Right atrium auricular region (tissue), 2 donors: Measurements from ENCODE around the gene IMP4. TPM values are rescaled to one million over a fixed set of nuclear protein-coding genes. Genes with fewer than 3 reads are reported as not detected.

ENCODE experiments used
- DNase-seq: peaks from one replicate; pipeline ENCODE4 v3.0.0-alpha.2; 2019; ENCODE audit warnings: low spot score
- H3K27ac ChIP-seq, 2 donors: fragments of 200-600 bp; sonication (generic); 1 replicate in 1 of 2; 2 replicates in 1 of 2; pipeline ENCODE4 v1.5.1; 2016 to 2019
- H3K27me3 ChIP-seq, 2 donors: fragments of 200-600 bp; sonication (generic); one replicate each; pipeline versions ENCODE4 v1.5.1 to v1.6.0; 2017 to 2019
- H3K36me3 ChIP-seq: fragments of 200-600 bp; sonication (generic); one replicate; pipeline ENCODE4 v1.5.1; 2016
- H3K4me1 ChIP-seq, 2 donors: fragments of 200-600 bp; sonication (generic); one replicate each; pipeline versions ENCODE4 v1.5.1 to v1.6.0; 2017 to 2019
- H3K4me3 ChIP-seq, 2 donors: fragments of 200-600 bp; sonication (generic); 1 replicate in 1 of 2; 2 replicates in 1 of 2; pipeline ENCODE4 v1.5.1; 2017 to 2019; ENCODE audit warnings: mild to moderate bottlenecking in 1 of 2, moderate library complexity in 1 of 2
- H3K9me3 ChIP-seq, 2 donors: fragments of 200-600 bp; sonication (generic); one replicate each; pipeline ENCODE4 v1.5.1; 2019
- total RNA-seq, 2 donors: library from RNA; depleted of rRNA; stranded (reverse); fragments of >200 nt; gene quantifications; one replicate each; pipeline ENCODE4 v1.1.0, GENCODE V29; 2016
- TF ChIP-seq, protein P1 (sequence below), 2 donors: fragments of 200-600 bp; sonication (generic); IDR thresholded peaks; one replicate each; pipeline ENCODE4 v1.5.1; 2019; ENCODE audit warnings: antibody characterized with exemption in 2 of 2

The IMP4 gene, protein sequence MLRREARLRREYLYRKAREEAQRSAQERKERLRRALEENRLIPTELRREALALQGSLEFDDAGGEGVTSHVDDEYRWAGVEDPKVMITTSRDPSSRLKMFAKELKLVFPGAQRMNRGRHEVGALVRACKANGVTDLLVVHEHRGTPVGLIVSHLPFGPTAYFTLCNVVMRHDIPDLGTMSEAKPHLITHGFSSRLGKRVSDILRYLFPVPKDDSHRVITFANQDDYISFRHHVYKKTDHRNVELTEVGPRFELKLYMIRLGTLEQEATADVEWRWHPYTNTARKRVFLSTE
- 10 to 100 TPM; 66.6 to 86.9 TPM for total RNA-seq

DNA sequence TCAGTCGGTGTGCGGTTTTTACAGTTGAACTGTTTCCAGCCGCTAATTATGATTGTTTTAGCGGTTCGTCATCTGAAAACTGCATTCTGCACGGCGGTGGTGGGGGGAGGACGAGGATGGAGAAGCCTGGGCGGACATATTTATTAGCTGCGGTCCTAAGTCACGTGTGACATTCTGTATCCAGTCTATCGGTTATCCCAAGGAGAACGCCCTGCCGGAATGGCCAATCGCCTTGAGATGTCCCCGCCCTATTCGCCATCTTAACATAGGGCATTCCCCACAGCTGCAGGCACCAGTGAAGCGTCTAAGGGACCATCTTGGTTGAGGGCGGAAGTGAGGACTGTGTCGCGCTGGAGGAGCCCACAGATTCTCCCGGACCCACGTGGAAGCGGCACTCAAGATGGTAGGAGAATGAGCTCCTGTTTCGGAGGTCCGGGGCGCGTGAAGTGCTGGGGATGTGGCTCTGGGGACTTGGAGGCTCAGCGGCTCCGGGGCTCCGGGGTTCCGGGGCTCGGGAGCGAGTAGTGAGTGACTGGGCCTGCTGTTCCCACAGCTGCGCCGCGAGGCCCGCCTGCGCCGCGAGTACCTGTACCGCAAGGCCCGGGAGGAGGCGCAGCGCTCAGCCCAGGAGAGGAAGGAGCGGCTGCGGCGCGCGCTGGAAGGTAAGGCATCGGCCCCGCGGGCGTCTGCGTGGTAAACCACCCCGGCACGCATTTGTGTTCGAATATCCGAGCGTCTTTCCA, at the start of gene IMP4:
Gene IMP4 (plus strand): TSS at position 365 of the 743 bp plus-strand sequence. CDS start 36 bp downstream, at position 401.
- DNase-seq = peak; percentile 99
- Histone ChIP-seq H3K4me3 (peak within 1 kb of the TSS; percentile 50 to 75), H3K9me3 (no peaks in the 10 kb centered on the region), H3K4me1 (peaks cover 0 to 21% of the 10 kb centered on the region in 2 donors), H3K27me3 (no peaks in the 10 kb centered on the region), H3K36me3 (peaks cover 44% of the 10 kb centered on the region), H3K27ac (peak within 1 kb of the TSS; percentile 91)
- TF ChIP-seq, protein P1, sequence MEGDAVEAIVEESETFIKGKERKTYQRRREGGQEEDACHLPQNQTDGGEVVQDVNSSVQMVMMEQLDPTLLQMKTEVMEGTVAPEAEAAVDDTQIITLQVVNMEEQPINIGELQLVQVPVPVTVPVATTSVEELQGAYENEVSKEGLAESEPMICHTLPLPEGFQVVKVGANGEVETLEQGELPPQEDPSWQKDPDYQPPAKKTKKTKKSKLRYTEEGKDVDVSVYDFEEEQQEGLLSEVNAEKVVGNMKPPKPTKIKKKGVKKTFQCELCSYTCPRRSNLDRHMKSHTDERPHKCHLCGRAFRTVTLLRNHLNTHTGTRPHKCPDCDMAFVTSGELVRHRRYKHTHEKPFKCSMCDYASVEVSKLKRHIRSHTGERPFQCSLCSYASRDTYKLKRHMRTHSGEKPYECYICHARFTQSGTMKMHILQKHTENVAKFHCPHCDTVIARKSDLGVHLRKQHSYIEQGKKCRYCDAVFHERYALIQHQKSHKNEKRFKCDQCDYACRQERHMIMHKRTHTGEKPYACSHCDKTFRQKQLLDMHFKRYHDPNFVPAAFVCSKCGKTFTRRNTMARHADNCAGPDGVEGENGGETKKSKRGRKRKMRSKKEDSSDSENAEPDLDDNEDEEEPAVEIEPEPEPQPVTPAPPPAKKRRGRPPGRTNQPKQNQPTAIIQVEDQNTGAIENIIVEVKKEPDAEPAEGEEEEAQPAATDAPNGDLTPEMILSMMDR (IDR thresholded peaks at IDR 0.05) = peak in 1 of 2 donors; percentile 51

DNA sequence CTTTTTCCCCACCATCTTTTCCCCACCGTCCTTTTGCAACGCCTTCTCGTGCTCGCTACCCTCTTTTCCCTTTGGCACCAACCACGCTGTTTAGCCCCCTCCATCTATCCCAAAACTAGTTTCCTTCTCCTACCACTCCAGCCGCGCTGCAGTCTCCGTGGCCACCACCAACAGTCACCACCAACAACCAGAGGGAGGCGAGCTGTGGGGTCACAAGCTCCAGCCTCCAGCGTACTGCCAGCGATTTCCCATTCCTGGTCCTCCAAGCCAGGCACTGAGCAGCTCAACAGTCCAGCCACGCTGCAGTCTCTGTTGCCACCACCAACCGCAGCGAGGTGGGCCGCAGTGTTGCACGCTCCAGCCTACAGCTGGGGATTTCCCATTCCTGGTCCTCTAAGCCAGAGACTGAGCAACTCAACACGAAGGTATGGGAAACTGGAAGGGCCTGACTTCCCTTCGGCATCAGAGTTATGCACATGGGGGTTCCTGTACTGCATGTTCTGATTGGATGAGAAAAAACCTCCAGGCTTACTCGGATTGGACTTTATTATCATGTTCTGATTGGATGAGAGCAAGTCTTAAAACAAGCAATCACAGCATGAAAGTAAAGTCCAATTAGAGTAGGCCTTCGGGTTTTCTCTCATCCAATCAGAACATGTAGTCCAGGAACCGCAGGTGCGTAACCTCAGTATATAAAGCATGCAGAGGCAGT, 42.3 kb upstream of the IMP4 start:
- H3K27ac ChIP-seq = no peak overlapping the region
- no peak for DNase-seq
- TF ChIP-seq, protein P1 (IDR thresholded peaks at IDR 0.05) = no peak
- no peaks in the 10 kb centered on the region for H3K9me3 ChIP-seq
- no peak overlapping the region for H3K4me3 ChIP-seq
- no peaks in the 10 kb centered on the region for H3K4me1 ChIP-seq
- H3K36me3 ChIP-seq = no peaks in the 10 kb centered on the region
- no peaks in the 10 kb centered on the region for H3K27me3 ChIP-seq

DNA sequence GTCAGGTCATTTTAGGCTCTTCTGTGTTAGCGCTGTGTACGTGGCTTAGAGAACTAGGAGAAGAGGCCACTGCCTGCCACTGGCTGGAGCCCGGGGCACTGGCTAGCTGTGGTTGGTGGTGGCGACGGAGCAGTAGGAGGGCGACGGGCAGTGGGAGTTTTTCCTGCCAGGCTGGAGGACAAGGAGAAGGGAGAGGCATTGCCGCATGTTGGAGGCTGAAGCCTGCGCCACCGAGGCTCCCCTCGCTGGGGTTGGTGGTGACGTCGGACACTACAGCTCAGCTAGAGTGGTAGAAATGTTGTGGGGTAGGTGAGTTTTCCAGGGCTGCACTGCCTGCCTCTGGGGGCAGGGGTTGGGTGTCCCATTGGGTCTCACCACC, 41.7 kb upstream of the IMP4 start:
- no peak overlapping the region for H3K27ac ChIP-seq
- H3K4me3 ChIP-seq = no peak overlapping the region
- no peak for DNase-seq
- H3K4me1 ChIP-seq = no peaks in the 10 kb centered on the region
- TF ChIP-seq, protein P1 (IDR thresholded peaks at IDR 0.05) = no peak
- no peaks in the 10 kb centered on the region for H3K36me3 ChIP-seq
- H3K27me3 ChIP-seq = no peaks in the 10 kb centered on the region
- H3K9me3 ChIP-seq = no peaks in the 10 kb centered on the region

DNA sequence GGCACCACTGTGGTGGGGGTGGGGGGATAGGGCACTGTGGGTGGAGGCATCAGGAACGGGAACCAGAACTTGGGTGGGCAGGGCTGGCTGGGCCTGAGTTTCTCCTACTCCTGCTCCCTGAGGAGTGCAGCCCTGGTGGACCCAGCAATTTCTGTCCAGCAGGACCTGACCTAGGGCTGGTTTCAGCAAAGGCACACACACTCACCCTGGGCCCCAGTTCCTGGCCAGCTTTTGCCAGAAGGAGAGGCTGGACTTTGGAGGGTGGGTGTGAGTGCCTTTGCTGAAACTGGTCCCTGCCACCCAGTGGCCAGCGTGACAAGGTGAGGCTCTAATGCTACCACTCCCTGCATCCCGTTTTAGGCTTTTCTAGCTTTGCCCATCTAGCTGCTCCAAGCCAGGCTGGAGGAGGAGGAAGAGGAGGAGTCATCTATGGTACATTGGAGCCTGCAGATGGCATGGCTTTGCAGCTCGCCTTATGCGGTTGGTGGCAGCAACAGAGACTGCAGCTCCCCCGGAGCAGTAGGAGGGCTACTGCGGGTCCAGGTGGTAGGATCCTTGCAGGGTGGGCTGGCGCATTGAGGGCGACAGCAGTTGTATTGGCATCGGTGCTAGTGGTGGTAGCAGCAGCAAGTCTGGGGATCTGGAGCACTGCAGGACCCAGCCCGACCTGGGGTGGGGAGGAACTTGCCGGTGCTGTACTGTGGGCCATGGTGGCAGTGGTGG, 40.4 kb upstream of the IMP4 start:
- DNase-seq = no peak
- Histone ChIP-seq H3K4me3 (no peak overlapping the region), H3K36me3 (no peaks in the 10 kb centered on the region), H3K9me3 (no peaks in the 10 kb centered on the region), H3K27me3 (no peaks in the 10 kb centered on the region), H3K27ac (no peak overlapping the region), H3K4me1 (no peaks in the 10 kb centered on the region)
- TF ChIP-seq, protein P1 (IDR thresholded peaks at IDR 0.05) = no peak

DNA sequence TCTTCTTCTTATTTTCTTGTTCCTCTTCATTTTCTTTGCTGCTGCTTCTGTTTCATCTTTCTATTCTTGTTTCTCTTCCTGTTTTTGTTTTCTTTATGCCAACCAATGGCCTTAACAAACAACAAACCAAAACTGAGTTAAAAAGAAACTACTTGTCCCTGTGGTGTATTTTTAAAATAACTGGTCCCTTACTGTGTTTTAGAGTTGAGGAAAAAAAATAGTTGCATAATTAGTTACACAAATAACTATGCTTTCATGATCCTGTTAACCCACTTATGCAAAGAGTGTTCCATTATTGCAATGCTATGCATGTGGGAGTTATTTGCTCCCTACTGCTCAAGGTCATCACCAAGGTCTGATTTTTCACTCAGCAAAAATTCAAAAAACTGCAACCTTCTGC, 39.5 kb upstream of the IMP4 start:
- Histone ChIP-seq H3K27ac (no peak overlapping the region), H3K36me3 (no peaks in the 10 kb centered on the region), H3K4me3 (no peak overlapping the region), H3K4me1 (no peaks in the 10 kb centered on the region), H3K9me3 (no peaks in the 10 kb centered on the region), H3K27me3 (no peaks in the 10 kb centered on the region)
- TF ChIP-seq, protein P1 (IDR thresholded peaks at IDR 0.05) = no peak
- no peak for DNase-seq
